Right ventricle myocardium inferior (tissue), 1 donor: ENCODE measurements around the gene MLLT1. TPM values are rescaled to one million over a fixed set of nuclear protein-coding genes. Genes with fewer than 3 reads are reported as not detected.
A peak's percentile ranks its signal among the peaks of the same experiment; 100 is the strongest.

ENCODE experiments used
- ATAC-seq: fragments of 200-7000 bp; cut with Tn5 transposase; one replicate; pipeline ENCODE4 v1.9.1; 2020; ENCODE audit warnings: mild to moderate bottlenecking, moderate library complexity
- DNase-seq: peaks from one replicate; pipeline ENCODE4 v3.0.0; 2021; ENCODE audit errors: missing footprints
- intact Hi-C: fragments of 100-400 bp; cut with DNase I; formaldehyde crosslinking; loops from one replicate; pipeline ENCODE4 v1.11.0; 2022
- total RNA-seq: library from RNA; stranded (reverse); fragmentation: NEBNext Ultra II Directional; extraction: Animal tissue kit (Norgen Biotek cat#: 25700); gene quantifications from one replicate; pipeline ENCODE4 v1.2.1, GENCODE V29; 2021
- donor health status: DM: no; HTN: yes; CAD: no; lungs with severe emphysema.

The MLLT1 gene
- total RNA-seq, 1 donor from 2014 or later, result 40.1 TPM

- ATAC-seq (peak; percentile 29), DNase-seq (peak; percentile 58)
Observed at GRCh38 chr19:6216996-6217751, 62.6 kb downstream of the MLLT1 start.

GRCh38 chr19:6216236-6216995 lies 63.4 kb downstream of the MLLT1 start:
- no peak for ATAC-seq
- intact Hi-C loops, result loop anchor here (10.0 kb wide), 1 partner anchor 172 kb away; no protein-coding TSS in a partner anchor
- DNase-seq, result peak; percentile 41

More at GRCh38 chr19:6216996-6217751, 62.6 kb downstream of the MLLT1 start:
- intact Hi-C loops, result loop anchor here (10.0 kb wide), 1 partner anchor 172 kb away; no protein-coding TSS in a partner anchor

GRCh38 chr19:6215701-6216235 lies 64.0 kb downstream of the MLLT1 start:
- DNase-seq (peak; percentile 35), ATAC-seq (no peak)
- intact Hi-C loops, result loop anchor here (10.0 kb wide), 1 partner anchor 171 kb away; no protein-coding TSS in a partner anchor

DNA sequence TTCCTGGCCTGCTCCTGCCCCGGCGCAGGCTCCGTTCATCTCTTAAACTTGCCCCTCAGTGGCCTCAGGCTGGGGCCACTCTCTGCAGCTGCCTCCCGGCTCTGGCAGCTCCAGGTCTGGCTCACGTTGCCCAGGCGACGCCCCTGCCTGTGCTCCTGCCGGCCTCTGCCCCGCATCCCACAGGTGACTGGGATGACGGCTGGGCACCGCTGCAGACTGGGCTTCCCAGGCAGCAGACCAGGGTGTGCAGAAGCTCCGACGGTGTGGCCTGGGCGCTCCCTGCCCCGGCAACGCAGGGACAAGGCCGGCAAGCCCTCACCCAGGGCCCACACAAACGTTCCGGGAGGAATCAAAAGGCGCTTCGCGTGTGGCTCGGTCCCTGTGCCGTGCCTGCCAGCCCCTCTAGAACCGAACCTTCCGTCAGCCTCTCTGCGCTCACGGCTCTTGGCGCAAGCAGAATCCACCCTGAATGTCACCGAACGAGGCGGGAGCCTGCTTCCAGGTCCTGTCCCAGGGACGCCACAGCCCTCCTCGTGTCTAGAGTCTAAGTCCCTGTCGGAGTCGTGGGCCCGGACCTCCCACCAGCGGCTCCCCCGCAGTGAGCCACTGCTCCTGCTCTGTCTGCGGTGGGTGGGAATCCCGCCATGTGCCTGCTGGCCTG lies 64.8 kb downstream of the MLLT1 start:
- ATAC-seq (no peak), DNase-seq (peak; percentile 49)
- intact Hi-C loops, result loop anchor here (10.0 kb wide), 1 partner anchor 170 kb away; no protein-coding TSS in a partner anchor

- DNase-seq, result no peak
- intact Hi-C loops, result loop anchor here (10.0 kb wide), 1 partner anchor 169 kb away; no protein-coding TSS in a partner anchor
- no peak for ATAC-seq
Observed at GRCh38 chr19:6213696-6214641, 65.8 kb downstream of the MLLT1 start.

DNA sequence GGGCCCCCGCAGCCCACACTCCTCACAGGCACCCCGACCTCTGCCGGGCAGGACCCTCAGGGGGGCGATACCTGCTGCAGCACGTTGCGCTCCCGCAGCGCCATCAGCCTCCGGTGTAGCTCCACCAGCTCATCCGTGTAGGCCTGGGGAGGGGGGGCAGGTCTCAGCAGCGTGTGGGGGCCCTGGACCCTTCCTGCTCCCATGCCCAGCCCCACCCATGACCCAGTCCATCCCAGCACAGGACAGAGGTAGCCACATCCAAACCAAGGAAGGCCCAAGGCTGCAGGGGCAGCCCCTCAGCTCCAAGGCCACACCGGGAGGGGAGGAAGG lies 66.5 kb downstream of the MLLT1 start:
- DNase-seq, result no peak
- intact Hi-C loops, result loop anchor here (10.0 kb wide), 1 partner anchor 168 kb away; no protein-coding TSS in a partner anchor
- no peak for ATAC-seq

DNA sequence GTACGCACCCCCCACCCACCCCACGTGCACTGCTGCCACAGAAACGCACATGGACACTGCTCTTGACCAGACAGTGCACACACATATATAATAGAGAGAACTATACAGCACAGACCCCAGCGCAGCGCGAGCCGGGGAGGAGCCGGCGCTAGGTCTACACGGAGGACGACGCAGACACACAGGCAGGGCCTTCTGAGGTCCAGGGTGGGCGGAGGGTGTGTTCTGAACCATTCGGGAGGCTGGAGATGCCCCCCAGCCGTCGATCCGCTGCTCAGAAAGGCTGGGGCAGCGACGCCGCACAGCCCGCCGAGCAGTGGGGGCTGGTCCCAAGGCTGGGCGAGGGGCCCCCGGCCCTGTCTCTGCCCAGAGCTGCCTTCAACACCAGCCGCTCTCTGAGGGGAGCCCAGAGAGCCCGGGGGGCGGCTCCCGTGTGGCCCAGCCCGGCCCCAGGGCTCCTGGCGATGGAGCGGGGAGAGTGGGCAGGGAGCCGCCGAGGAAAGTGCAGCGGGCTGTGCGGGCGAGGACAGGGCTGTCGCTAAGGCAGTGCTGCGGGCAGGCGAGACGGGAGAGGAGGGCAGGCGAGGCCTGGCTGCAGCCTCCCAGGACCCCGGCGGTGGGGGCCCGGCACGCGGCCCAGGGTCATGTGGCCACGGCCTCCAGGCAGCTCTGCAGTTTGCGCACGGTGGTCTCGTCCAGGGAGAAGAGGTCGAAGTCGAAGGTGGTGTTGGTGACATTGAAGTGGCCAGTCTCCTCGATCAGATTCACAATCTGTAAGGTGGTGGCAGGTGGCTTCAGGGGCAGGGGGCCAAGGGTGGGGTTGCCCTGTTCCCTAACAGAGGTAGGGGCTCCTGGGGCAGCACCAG lies 67.1 kb downstream of the MLLT1 start:
- DNase-seq (peak; percentile 45), ATAC-seq (no peak)
- intact Hi-C loops, result loop anchor here (10.0 kb wide), 1 partner anchor 168 kb away; no protein-coding TSS in a partner anchor

DNA sequence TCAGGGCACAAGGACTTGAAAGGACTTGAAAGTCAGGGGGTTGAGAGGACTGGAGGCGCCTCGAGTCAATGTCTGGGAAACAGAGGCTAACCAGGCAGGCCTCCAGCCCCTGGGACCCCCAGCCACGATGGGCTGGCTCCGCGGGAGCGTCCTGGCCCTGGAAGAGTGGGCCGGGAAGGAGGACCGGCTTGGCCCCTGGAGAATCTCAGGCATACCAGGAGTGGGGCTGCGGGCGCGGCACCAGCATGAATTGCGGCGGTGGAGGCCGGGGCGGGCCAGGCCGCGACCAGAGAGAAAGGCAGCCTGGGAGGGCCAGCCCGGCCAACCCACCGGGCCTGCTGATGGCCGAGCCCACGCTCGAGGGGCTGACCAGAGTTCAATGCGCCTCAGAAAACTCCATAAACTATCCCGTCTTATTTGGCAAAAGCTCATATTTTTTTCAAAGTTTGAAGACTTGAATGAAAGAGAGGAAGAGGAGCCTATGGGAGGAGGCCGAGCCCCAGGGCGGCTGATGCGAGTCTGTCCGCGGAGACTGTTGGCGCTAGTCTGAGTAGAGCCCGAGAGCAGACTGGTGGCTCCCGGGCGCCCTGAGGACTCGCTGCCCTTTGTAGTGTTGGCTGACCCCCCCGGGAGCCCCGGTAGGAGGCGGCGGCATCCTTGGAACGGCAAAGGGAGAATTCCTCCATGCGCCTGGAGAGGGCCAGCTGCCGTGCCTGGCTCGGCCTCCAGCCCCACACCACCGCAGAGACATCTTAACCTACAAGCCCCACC lies 68.0 kb downstream of the MLLT1 start:
- intact Hi-C loops, result loop anchor here (10.0 kb wide), 1 partner anchor 167 kb away; no protein-coding TSS in a partner anchor
- ATAC-seq (no peak), DNase-seq (peak; percentile 61)

DNA sequence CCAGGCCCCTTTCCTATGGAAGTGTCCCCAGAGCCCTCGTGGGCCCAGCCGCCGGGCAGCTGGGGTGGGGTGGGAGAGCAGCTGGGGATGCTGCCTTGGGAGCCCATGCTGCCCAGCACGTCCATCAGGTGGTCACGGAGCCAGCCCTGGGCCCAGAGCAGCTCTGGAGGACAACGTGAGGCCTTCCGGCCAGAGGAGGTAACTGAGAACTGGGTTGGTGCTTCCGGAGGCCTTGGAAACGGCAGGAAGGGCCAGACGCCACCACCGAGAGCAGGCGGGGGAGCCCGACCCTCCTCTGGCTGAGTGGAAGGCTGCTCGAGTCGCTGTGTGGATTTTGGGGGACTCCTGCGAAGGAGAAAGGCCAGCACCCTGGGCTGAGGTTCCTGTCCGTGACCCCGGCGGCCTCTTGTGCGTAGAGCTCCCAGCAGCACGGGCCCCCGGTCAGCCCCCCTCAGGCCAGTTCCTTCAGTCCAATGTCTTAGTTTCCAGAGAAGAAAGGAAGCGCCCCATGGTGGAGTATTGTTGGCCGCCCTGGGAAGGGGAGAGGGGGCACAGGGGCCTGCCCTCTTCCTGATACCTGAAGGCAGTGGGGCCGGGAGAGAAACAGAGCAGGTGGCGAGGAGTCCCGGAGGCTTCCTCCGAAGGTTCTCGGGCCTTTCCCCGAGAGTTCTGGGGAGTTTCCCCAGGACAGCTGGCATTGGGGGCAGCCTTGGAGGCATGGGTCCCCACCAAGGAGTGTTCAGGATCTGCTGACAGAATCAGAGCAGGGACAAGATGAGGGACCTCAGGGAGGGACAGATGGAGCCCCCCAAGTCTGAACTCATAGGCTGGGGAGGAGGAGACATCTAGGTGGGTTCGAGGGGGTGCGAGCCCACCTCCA lies 68.8 kb downstream of the MLLT1 start:
- peak; percentile 11 for ATAC-seq
- DNase-seq, result peak; percentile 37
- intact Hi-C loops, result loop anchor here (10.0 kb wide), 1 partner anchor 166 kb away; no protein-coding TSS in a partner anchor

GRCh38 chr19:6210091-6210490 lies 69.7 kb downstream of the MLLT1 start:
- DNase-seq (peak; percentile 40), ATAC-seq (no peak)
- intact Hi-C loops, result loop anchor here (10.0 kb wide), 1 partner anchor 165 kb away; no protein-coding TSS in a partner anchor

GRCh38 chr19:6209680-6210079 lies 70.1 kb downstream of the MLLT1 start:
- intact Hi-C loops, result loop anchor here (10.0 kb wide), 1 partner anchor 165 kb away; no protein-coding TSS in a partner anchor
- no peak for DNase-seq
- no peak for ATAC-seq

DNA sequence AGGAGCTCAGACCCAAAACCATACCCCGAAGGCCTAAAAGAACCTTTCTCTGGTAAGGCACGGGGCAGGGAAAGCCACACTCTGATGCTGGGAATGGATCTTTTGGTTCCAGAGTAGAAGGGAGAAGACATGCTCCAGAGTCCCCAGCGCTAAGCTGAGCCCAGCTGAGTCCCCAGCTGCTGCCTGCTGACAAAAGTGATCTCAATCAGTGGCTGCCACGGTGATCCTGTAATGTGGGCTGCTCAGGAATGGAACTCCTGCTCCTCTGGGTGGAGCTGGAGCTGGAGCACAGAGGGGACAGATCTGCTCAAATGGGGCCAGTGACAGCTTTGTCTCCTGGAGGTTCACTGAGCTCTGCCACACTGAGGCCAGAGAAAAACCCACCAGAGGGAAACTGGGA lies 70.5 kb downstream of the MLLT1 start:
- ATAC-seq (no peak), DNase-seq (peak; percentile 15)
- intact Hi-C loops, result no loop called here

GRCh38 chr19:6204866-6205723 lies 74.7 kb downstream of the MLLT1 start:
- intact Hi-C loops, result no loop called here
- no peak for DNase-seq

GRCh38 chr19:6204212-6204611 lies 75.6 kb downstream of the MLLT1 start:
- DNase-seq (no peak), ATAC-seq (no peak)
- intact Hi-C loops, result no loop called here

More at GRCh38 chr19:6204866-6205723, 74.7 kb downstream of the MLLT1 start:
- no peak for ATAC-seq
